ENCODE measurements around the gene CLOCK. TPM values are rescaled to one million over a fixed set of nuclear protein-coding genes. Genes with fewer than 3 reads are reported as not detected.

The CLOCK gene
- total RNA-seq, 1 donor from 2014 or later: 26.6 TPM

GRCh38 chr4:55407764-55408163, 138.9 kb downstream of the CLOCK start:
- intact Hi-C loops (cut with DNase I): no loop called here
- no peak for DNase-seq
- peaks cover 62% of the 10 kb centered on the region for H3K36me3 ChIP-seq
- no peaks in the 10 kb centered on the region for H3K9me3 ChIP-seq
- peaks cover 43% of the 10 kb centered on the region for H3K4me1 ChIP-seq
- no peak for TF ChIP-seq CTCF (IDR thresholded peaks at IDR 0.05)
- H3K4me3 ChIP-seq: no peak overlapping the region
- no peaks in the 10 kb centered on the region for H3K27me3 ChIP-seq (ENCODE audit: low read depth)
- ATAC-seq: no peak
- no peak overlapping the region for H3K27ac ChIP-seq

DNA sequence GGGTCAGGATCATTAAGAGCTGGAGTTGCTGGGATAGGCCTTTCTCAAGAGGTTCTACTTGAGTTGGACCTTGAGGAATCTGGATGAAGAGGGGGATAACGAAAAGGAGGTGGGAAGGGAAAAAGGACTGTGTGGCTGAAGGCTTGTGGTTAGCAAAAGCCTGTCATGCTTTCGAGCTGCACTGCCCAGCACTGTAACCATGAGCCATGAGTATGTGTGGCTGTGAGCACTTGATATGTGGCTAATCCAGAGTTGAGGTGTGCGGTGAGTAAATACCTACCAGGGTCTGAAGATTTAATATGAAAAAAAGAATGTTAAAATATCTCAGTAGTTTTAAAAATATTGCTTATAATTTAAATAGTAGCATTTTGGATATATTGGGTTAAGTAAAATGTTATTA, 139.6 kb downstream of the CLOCK start:
- no peak overlapping the region for H3K27ac ChIP-seq
- DNase-seq (no peak), ATAC-seq (peak in 1 of 2 donors; percentile 44)
- peaks cover 43% of the 10 kb centered on the region for H3K4me1 ChIP-seq
- intact Hi-C loops (cut with DNase I): no loop called here
- H3K4me3 ChIP-seq: no peak overlapping the region
- H3K36me3 ChIP-seq: peaks cover 57% of the 10 kb centered on the region
- H3K27me3 ChIP-seq (ENCODE audit: low read depth): no peaks in the 10 kb centered on the region
- no peak for TF ChIP-seq CTCF (IDR thresholded peaks at IDR 0.05)
- H3K9me3 ChIP-seq: no peaks in the 10 kb centered on the region

DNA sequence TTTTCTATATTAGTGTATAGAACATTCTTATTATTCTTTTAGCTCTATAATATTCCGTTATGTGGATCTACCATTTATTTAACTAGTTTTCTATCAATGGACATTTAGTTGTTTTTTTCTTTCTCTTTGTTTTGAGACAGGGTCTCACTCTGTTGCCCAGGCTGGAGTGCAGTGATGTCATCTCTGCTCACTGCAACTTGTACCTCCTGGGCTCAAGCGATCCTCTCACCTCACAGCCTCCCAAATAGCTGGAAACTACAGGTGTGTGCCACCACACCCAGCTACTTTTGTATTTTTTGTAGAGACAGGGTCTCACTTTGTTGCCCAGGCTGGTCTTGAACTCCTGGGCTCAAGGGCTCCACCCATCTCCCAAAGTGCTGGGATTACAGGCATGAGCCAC, 140.2 kb downstream of the CLOCK start:
- TF ChIP-seq CTCF (IDR thresholded peaks at IDR 0.05): no peak
- Histone ChIP-seq H3K4me1 (peaks cover 45% of the 10 kb centered on the region), H3K36me3 (peaks cover 56% of the 10 kb centered on the region), H3K27ac (no peak overlapping the region), H3K9me3 (no peaks in the 10 kb centered on the region), H3K27me3 (ENCODE audit: low read depth) (no peaks in the 10 kb centered on the region), H3K4me3 (no peak overlapping the region)
- ATAC-seq (no peak), DNase-seq (no peak)
- intact Hi-C loops (cut with DNase I): no loop called here

DNA sequence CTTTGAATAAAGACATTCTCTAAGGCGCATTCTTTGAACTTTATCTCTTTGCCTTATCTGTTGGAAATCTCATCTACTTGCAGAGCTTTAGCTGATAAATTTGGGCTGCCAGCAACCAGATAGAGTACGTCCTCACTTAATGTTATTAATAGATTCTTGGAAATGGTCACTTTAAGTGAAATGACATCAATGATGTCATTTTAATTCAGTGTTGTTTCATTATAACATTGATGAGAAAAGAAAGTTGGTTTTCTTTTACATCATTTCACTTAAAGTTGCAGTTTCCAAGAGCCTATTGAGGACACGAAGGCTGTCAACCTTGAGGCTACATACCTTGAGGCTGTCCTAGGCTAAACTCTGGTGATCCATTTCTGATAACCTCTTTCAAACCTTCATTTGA, 141.6 kb downstream of the CLOCK start:
- H3K36me3 ChIP-seq: peaks cover 63% of the 10 kb centered on the region
- peaks cover 52% of the 10 kb centered on the region for H3K4me1 ChIP-seq
- no peak overlapping the region for H3K4me3 ChIP-seq
- no peaks in the 10 kb centered on the region for H3K27me3 ChIP-seq (ENCODE audit: low read depth)
- ATAC-seq: no peak
- no peak overlapping the region for H3K27ac ChIP-seq
- no peak for DNase-seq
- H3K9me3 ChIP-seq: no peaks in the 10 kb centered on the region
- intact Hi-C loops (cut with DNase I): no loop called here
- no peak for TF ChIP-seq CTCF (IDR thresholded peaks at IDR 0.05)

- intact Hi-C loops (cut with DNase I): no loop called here
- ATAC-seq (no peak), DNase-seq (no peak)
- H3K4me1 ChIP-seq: peaks cover 41% of the 10 kb centered on the region
- H3K4me3 ChIP-seq: peak overlapping the region; percentile 69
- no peak overlapping the region for H3K27ac ChIP-seq
- peaks cover 31% of the 10 kb centered on the region for H3K36me3 ChIP-seq
- no peak for TF ChIP-seq CTCF (IDR thresholded peaks at IDR 0.05)
- no peaks in the 10 kb centered on the region for H3K9me3 ChIP-seq
- no peaks in the 10 kb centered on the region for H3K27me3 ChIP-seq (ENCODE audit: low read depth)
Observed at GRCh38 chr4:55399581-55399980, 147.1 kb downstream of the CLOCK start.

- Histone ChIP-seq H3K36me3 (peaks cover 25% of the 10 kb centered on the region), H3K27ac (peak overlapping the region; percentile 96), H3K4me3 (peak overlapping the region; percentile 69), H3K27me3 (ENCODE audit: low read depth) (no peaks in the 10 kb centered on the region), H3K4me1 (peaks cover 41% of the 10 kb centered on the region), H3K9me3 (no peaks in the 10 kb centered on the region)
- DNase-seq (no peak), ATAC-seq (no peak)
- no peak for TF ChIP-seq CTCF (IDR thresholded peaks at IDR 0.05)
- intact Hi-C loops (cut with DNase I): no loop called here
Observed at GRCh38 chr4:55398966-55399365, 147.7 kb downstream of the CLOCK start.
